Measurements from ENCODE around the gene ARL4D. TPM values are rescaled to one million over a fixed set of nuclear protein-coding genes. Genes with fewer than 3 reads are reported as not detected.
"Not testable (repeated sequence)": the region's sequence is repeated elsewhere in the genome, so short reads cannot be mapped to it uniquely, and the experiment has no call there.

Gene ARL4D
- total and polyA plus RNA-seq, 2 of the 8 experiments (the other 6 are each of a cell fraction or from before 2014, with no cell fraction given), result 8.4 to 9.2 TPM

- TF ChIP-seq NANOG (IDR thresholded peaks at IDR 0.05; ENCODE audit: insufficient read depth, low read depth, low read length, poor library complexity, severe bottlenecking), result no peak
- TF ChIP-seq RBBP5 (IDR thresholded peaks at IDR 0.05; ENCODE audit: borderline replicate concordance, low read depth, low read length), result no peak
- TF ChIP-seq SP1 (IDR thresholded peaks at IDR 0.05; ENCODE audit: low read depth, low read length), result no peak
- TF ChIP-seq SP2 (IDR thresholded peaks at IDR 0.05; ENCODE audit: low read length), result no peak
Measured at GRCh38 chr17:43373356-43373755, 25.4 kb upstream of the ARL4D start (continued).

GRCh38 chr17:43375915-43376314, 22.9 kb upstream of the ARL4D start:
- not testable (repeated sequence) for DNase-seq (ENCODE audit: low read depth in 1 of 2, low spot score in 2 of 2); H3K4ac ChIP-seq (replicated peaks; ENCODE audit: insufficient read length, low read depth, low read length); H3K4me1 ChIP-seq (replicated peaks in 1 of 4; ENCODE audit: control insufficient read depth in 3 of 4, insufficient read depth in 4 of 4, low read length in 3 of 4); H4K20me1 ChIP-seq (replicated peaks in 1 of 2; ENCODE audit: control insufficient read depth in 1 of 2, insufficient read depth in 2 of 2, low read length in 2 of 2); H3K79me2 ChIP-seq (ENCODE audit: control insufficient read depth in 1 of 2, insufficient read depth in 2 of 2, low read length in 2 of 2); H2BK5ac ChIP-seq (ENCODE audit: low read depth, low read length); H3K14ac ChIP-seq (ENCODE audit: insufficient read length); H3K79me1 ChIP-seq (ENCODE audit: low read depth, low read length); H3K4me3 ChIP-seq (ENCODE audit: extremely low read depth in 1 of 4, insufficient read depth in 2 of 4, low read depth in 3 of 4, low read length in 4 of 4); H3K18ac ChIP-seq (ENCODE audit: extremely low read depth, low read length); H4K8ac ChIP-seq (ENCODE audit: extremely low read depth, insufficient read depth, low read length); H4K91ac ChIP-seq (replicated peaks; ENCODE audit: insufficient read length, low read length); H3K23me2 ChIP-seq (ENCODE audit: low read depth, low read length); FAIRE-seq; H3K27me3 ChIP-seq (replicated peaks in 1 of 4; ENCODE audit: control insufficient read depth in 3 of 4, extremely low read depth in 1 of 4, insufficient read depth in 3 of 4, low read length in 3 of 4); H2BK15ac ChIP-seq (ENCODE audit: low read length); H3K27ac ChIP-seq (ENCODE audit: low read depth, low read length); H3K9ac ChIP-seq (replicated peaks in 1 of 4; ENCODE audit: extremely low read depth in 1 of 4, low read depth in 3 of 4, low read length in 3 of 4); H3K4me2 ChIP-seq (ENCODE audit: insufficient read depth in 1 of 2, low read depth in 2 of 2, low read length in 2 of 2); H3K23ac ChIP-seq (ENCODE audit: insufficient read length); H2BK20ac ChIP-seq (ENCODE audit: low read length); H2AK5ac ChIP-seq (ENCODE audit: low read depth, low read length); H3K9me3 ChIP-seq (ENCODE audit: insufficient read depth in 2 of 2, low read depth in 1 of 2, low read length in 1 of 2); H2BK12ac ChIP-seq (ENCODE audit: low read depth, low read length); H2BK120ac ChIP-seq (replicated peaks; ENCODE audit: low read depth, low read length); H2AFZ ChIP-seq (ENCODE audit: low read length); H4K5ac ChIP-seq (ENCODE audit: insufficient read length, low read depth, low read length); H3K36me3 ChIP-seq (ENCODE audit: control insufficient read depth in 2 of 4, insufficient read depth in 4 of 4, low read length in 3 of 4); H3K56ac ChIP-seq (replicated peaks; ENCODE audit: insufficient read length, low read depth, low read length)
- ChIA-PET CTCF (ENCODE audit: partially characterized antibody) (interaction anchor here (0.9 to 3.3 kb wide), 4 partner anchors 8 to 108 kb away, joined by 3 to 15 read pairs (median 8); partner anchors contain the start of gene DHX8), POLR2A (ENCODE audit: partially characterized antibody) (interaction anchor here (2.5 to 6.8 kb wide), 3 partner anchors 8 to 15 kb away, joined by 10 to 117 read pairs (median 45); no protein-coding TSS in a partner anchor)
- WGBS, 2 experiments (ENCODE audit: extremely low coverage in 1 of 2, insufficient coverage in 1 of 2, insufficient read length in 1 of 2, insufficient replicate concordance in 2 of 2, low coverage in 1 of 2, low lambda C conversion rate in 2 of 2, missing lambda C conversion rate in 1 of 2), result 86% methylated on average over 4 of the region's 4 CpGs; no CpG with 5 or more reads in 1 of the 2 experiments
